ENCODE data around the gene DMXL2.

The DMXL2 gene

GRCh38 chr15:51629612-51630011, 7.0 kb upstream of the DMXL2 start:
- no peak for TF ChIP-seq CTCF (IDR thresholded peaks at IDR 0.05)

- no peak for TF ChIP-seq CTCF (IDR thresholded peaks at IDR 0.05)
These were observed 2.7 kb upstream of the DMXL2 start for GRCh38 chr15:51625236-51625635.

DNA sequence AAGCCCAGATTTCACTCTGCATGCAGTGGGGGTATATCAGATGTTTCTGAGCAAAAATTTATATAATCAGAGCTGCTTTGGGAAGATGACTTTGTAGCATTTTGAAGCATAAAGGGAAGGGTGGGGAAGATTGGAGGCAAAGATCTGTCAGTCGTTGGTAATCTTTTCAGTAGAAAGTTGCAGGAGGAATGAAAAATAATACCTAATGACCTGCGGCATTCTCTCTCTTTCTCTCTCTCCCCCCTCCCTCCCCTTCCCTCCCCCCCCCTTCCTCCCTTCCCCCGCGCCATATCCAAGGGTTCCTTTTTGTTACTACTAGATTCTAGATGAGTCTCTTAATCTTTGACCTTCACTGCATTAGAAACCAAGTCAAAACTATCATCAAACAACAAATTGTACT, 1.5 kb upstream of the DMXL2 start:
- TF ChIP-seq CTCF (IDR thresholded peaks at IDR 0.05), result no peak

DNA sequence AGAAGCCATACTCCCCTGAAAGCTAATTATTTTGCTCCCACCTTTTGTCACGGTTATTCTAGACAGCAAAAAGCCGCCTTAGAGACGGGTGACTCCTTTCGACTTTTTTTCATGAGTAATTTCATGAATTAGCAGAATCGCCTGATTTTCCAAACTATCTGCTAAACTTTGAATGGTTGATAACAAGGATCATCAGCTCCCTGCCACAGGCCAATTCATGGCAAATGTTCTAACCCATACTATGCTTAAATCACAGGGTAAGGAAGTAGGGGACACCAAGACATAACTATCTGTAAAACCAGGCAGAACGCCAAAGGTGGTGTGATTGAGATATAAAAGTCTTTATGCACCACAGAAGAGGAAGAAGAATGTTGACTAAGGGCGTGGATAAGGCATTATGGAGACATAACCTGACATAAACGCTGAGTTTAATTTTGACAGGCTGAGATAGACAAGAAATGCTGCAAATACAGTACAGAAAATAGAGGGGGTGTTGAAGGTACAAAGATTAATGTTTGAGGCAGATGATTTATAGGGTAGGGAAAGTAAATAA, 891 bp upstream of the DMXL2 start:
- no peak for TF ChIP-seq CTCF (IDR thresholded peaks at IDR 0.05)

- no peak; the same call in 1 of the 2 replicates for TF ChIP-seq CTCF (IDR thresholded peaks at IDR 0.05)
These were observed 501 bp downstream of the DMXL2 start for GRCh38 chr15:51621936-51622603.

GRCh38 chr15:51621155-51621765, 1.3 kb downstream of the DMXL2 start:
- TF ChIP-seq CTCF (IDR thresholded peaks at IDR 0.05), result no peak

- TF ChIP-seq CTCF (IDR thresholded peaks at IDR 0.05), result no peak
These were observed 1.9 kb downstream of the DMXL2 start for GRCh38 chr15:51620641-51621040.
